IPS-20b (cell line): ENCODE data around the gene TUBB.

ENCODE experiments used
- H3K27ac ChIP-seq: one replicate; pipeline ENCODE4 v1.5.1; 2013; ENCODE audit warnings: low read length
- H3K27me3 ChIP-seq: 2 replicates; pipeline ENCODE4 v1.6.1; 2013; ENCODE audit warnings: mild to moderate bottlenecking, low read length, inconsistent platforms; ENCODE audit not compliant: insufficient read depth
- H3K36me3 ChIP-seq: 2 replicates; pipeline ENCODE4 v1.6.1; 2013; ENCODE audit warnings: low read depth, mild to moderate bottlenecking, inconsistent platforms, low read length, moderate library complexity; ENCODE audit not compliant: insufficient read depth
- H3K4me1 ChIP-seq: 2 replicates; pipeline ENCODE4 v1.6.1; 2013; ENCODE audit warnings: mild to moderate bottlenecking, control low read depth, inconsistent platforms, low read length, moderate library complexity; ENCODE audit not compliant: insufficient read depth
- H3K4me3 ChIP-seq: 2 replicates; pipeline ENCODE4 v1.5.1; 2013; ENCODE audit warnings: mild to moderate bottlenecking, low read length, inconsistent platforms
- H3K9ac ChIP-seq: 2 replicates; pipeline ENCODE4 v1.6.1; 2013; ENCODE audit warnings: low read depth, mild to moderate bottlenecking, inconsistent platforms, low read length, moderate library complexity
- H3K9me3 ChIP-seq: 2 replicates; pipeline ENCODE4 v1.6.1; 2013; ENCODE audit warnings: mild to moderate bottlenecking, low read depth, low read length, inconsistent platforms; ENCODE audit not compliant: insufficient read depth

Gene TUBB

GRCh38 chr6:30770592-30770991, 50.4 kb downstream of the TUBB start:
- Histone ChIP-seq H3K9me3 (no peaks in the 10 kb centered on the region), H3K27ac (no peak overlapping the region), H3K4me3 (no peak overlapping the region), H3K4me1 (peaks cover 32% of the 10 kb centered on the region), H3K36me3 (no peaks in the 10 kb centered on the region), H3K9ac (no peak overlapping the region), H3K27me3 (no peaks in the 10 kb centered on the region)

- no peaks in the 10 kb centered on the region for H3K36me3 ChIP-seq
- no peak overlapping the region for H3K9ac ChIP-seq
- H3K4me1 ChIP-seq: peaks cover 14% of the 10 kb centered on the region
- no peaks in the 10 kb centered on the region for H3K27me3 ChIP-seq
- no peak overlapping the region for H3K27ac ChIP-seq
- no peaks in the 10 kb centered on the region for H3K9me3 ChIP-seq
- no peak overlapping the region for H3K4me3 ChIP-seq
Observed at GRCh38 chr6:30774701-30775100, 54.5 kb downstream of the TUBB start.
